Stimulated activated CD4-positive, alpha-beta T cell treated with anti-CD3 and anti-CD28 coated beads, Interleukin-4, amount 100 ng/mL, for 24 hours (primary cell): Measurements from ENCODE around the gene RHD.
"Not testable (repeated sequence)": the region's sequence is repeated elsewhere in the genome, so short reads cannot be mapped to it uniquely, and the experiment has no call there.

Source experiments
- DNase-seq: peaks from one replicate; pipeline ENCODE4 v3.0.0-alpha.2; 2020

Gene RHD

GRCh38 chr1:25272238-25272637 lies at the start of gene RHD:
Gene RHD, plus strand, starts transcription at chr1:25272509. Its CDS starts 39 bp downstream, at chr1:25272548.
- DNase-seq = not testable (repeated sequence)

- DNase-seq = no peak
Observed at GRCh38 chr1:25222606-25223005, 49.7 kb upstream of the RHD start.

DNA sequence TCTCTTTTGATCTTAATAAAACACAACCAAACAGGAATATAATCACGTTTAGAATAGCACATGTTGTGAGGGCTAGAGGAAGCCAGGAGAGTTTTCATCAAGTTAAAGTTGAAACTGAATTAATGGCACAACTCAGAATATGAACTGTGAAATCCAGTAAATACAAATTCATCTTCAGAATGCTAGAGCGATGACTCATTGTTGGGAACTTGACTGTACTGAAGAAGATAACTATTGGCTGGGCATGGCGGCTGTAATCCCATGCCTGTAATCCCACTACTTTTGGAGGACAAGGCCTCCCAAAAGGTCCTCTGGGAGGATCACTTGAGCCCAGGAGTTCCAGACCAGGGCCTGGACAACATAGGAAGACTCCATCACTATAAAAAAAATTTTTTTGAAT lies 48.8 kb upstream of the RHD start:
- no peak for DNase-seq

GRCh38 chr1:25232027-25232865 lies 40.1 kb upstream of the RHD start, which contains the start of gene SYF2:
Gene SYF2, minus strand, starts transcription at chr1:25232502. Its CDS starts 35 bp downstream, at chr1:25232467.
- peak; percentile 92 for DNase-seq

DNA sequence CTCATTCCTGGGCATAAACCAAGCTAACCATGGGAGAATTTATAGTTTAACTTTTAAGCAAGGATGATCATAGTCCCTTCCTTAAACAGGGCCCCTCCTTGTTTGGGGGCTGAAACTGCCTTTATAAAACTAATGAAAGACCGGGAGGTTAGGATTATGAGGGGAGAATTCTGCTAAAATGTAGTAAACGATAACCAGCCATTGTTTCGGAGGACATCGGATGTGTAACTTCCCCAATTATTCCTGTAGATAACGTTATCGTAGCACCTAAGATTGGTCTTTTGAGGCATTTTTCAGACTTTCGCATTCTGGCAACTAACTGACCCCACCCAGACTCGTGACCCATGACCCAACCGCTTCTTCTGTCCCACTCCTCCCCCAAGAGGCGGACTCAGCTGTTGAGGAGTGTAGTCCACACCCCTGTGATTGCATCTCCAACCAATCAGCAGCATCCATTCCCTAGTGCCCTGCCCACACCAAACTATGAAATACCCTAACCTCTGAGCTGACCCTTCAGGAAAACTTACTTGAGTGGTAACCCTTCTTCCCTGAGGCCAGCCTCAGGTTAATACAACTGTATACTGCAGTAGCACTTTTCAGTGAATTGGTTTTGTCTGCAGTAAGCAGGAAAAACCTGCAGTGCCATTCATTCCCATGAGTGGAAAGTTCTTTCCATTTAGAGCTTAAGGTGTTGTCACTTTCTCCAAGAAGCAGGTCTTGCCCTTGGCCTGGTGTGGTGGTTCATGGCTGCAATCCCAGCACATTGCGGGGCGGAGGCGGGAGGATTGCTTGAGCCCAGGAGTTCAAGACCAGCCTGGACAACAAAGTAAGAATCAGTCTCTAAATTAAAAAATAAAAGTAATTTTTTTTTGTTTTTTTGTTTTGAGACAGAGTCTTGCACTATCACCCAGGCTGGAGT lies 39.2 kb upstream of the RHD start:
- peak; percentile 68 for DNase-seq

- not testable (repeated sequence) for DNase-seq
Observed at GRCh38 chr1:25235411-25235810, 36.9 kb upstream of the RHD start.

- not testable (repeated sequence) for DNase-seq
Observed at GRCh38 chr1:25236261-25236660, 36.0 kb upstream of the RHD start.

GRCh38 chr1:25238046-25238445 lies 34.3 kb upstream of the RHD start:
- no peak for DNase-seq

DNA sequence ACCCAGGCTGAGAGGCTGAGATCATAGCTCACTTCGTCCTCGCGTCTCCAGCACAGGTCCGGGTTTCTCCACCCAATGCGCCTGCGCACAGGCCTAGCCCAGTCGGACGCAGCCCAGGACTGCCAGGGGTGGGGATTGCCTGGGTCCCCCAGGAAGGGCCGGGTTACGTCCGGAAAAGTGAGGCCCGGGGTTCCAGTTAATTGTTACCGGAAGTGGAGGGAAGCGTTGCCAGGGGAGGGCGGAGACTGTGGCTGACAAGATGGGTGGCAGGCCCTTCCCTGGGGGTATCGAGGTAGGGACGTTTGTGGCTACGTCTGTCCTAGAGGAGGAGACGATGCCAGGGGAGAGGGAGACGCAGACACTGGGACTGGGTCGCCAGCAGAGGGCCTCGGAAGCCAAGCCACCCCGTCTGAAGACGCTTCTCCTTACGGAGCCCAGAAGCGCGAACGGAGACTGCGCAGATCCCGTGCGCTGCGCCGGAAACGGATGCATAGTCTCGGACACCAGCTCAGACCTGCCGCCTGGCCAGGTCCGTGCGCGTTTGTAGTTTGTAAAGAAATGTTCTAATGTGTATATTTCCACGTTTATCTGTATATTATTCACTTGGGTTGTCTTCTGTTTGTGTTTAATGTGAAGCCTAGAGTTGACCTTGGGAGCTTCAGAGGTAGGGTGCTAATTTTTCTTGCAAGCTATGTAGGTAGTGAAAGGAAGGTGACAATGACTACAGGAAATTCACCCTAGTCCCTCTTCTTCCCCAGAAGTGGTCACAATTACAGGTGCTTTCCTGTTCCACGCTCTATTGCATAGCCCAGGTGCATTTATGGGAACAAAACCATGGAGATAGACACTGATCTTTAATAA lies 32.4 kb upstream of the RHD start:
- peak; percentile 93 for DNase-seq

DNA sequence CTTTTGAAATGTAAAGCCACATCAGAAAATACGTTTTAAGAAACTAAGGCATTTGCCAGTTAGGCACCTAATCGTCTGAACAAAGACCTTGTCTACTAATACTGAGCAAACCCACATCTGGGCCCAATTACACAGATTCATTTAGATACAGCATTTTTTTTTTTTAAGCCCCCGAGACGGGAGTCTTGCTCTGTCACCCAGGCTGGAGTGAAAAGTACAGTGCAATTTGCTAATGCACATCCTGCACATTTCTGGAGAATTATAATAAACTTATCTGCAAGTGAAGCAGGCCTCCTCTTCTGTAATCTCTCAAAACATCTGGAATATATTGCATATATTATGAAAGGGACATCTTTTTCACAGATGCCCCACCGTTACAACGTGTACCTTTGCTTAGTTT lies 28.4 kb upstream of the RHD start:
- no peak for DNase-seq

DNA sequence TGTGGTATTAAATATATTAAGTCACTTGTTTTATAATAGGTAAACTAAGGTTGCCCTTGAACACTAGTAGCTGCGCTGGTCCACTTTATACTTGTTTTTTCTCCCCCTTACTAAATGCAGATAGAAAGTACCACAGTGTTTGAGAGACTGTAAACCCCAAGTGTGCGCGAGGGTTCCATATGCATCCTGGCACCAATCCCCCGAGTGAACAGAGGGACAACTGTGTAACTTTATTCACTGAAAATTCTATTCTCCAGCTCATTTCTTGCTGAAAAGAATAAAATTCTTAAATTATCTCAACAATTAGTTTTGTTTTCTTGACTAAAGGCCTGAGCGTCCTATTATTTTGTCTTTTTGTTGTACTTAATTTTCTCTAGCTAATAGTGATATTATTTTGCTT lies 26.9 kb upstream of the RHD start:
- no peak for DNase-seq

- no peak for DNase-seq
Observed at GRCh38 chr1:25245809-25246599, 26.3 kb upstream of the RHD start.

- DNase-seq = peak; percentile 22
Observed at GRCh38 chr1:25246600-25247023, 25.7 kb upstream of the RHD start.

- peak; percentile 100 for DNase-seq
Observed at GRCh38 chr1:25247024-25247828, 25.1 kb upstream of the RHD start, which contains the start of gene RSRP1. Gene RSRP1, minus strand, starts transcription at chr1:25247454. Its CDS starts 491 bp downstream, at chr1:25246963.

- no peak for DNase-seq
Observed at GRCh38 chr1:25247829-25248754, 24.2 kb upstream of the RHD start.

DNA sequence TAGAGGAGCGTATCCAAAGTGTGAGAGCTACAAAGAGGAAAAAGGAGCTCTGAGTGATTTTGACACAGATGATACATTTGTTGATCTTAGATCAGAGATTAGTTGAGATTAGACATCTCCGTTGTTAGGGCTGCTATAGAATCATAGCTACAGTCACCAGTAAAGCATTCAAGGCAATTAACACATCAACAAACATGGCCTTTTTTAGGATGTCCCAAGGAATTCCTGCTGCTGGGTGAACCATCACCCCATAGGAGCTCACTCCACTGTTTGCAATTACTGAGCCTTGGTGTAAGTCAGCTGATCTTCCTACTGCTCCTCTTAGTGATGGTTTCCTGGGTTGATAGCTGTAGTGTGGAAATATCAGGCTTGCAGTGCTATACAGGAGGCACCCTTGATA lies 18.4 kb upstream of the RHD start:
- no peak for DNase-seq

- no peak for DNase-seq
Observed at GRCh38 chr1:25255706-25256577, 16.4 kb upstream of the RHD start.

GRCh38 chr1:25256578-25256965 lies 15.7 kb upstream of the RHD start:
- DNase-seq = no peak

DNA sequence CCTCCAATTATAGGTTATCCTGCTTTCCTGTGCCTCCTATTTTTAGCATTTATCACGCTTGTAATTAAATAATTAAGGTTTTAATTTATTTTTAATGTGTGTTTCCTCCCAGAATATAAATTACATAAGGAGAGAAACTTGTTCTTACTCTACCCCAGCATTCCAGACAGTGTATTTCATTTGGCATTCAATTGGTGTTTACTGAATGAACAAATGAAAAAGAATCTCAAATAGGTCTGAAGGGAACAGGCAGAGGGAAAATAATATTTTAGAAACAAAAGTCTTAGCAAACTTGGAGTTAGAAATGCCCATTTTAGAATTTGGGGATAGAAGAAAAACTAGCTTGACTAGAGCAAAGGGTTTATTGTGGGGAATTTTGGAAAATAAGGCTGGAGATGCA lies 15.1 kb upstream of the RHD start:
- DNase-seq = no peak
